D721Med (cell line): ENCODE data around the gene ABTB1.

Source experiments
- DNase-seq: peaks from one replicate; pipeline ENCODE4 v3.0.0; 2011; ENCODE audit warnings: low spot score; ENCODE audit not compliant: insufficient read length
- FAIRE-seq: peaks from 2 replicates; lab custom pipeline; 2011; peaks lifted over from hg19 to GRCh38; lab: Jason Lieb, UNC
- CTCF ChIP-seq: IDR thresholded peaks from 2 replicates; pipeline ENCODE4 v1.5.1; 2012; ENCODE audit warnings: mild to moderate bottlenecking, control low read depth; ENCODE audit not compliant: insufficient read depth; ENCODE audit errors: missing control alignments

ABTB1 gene

GRCh38 chr3:127712461-127712860, 39.7 kb downstream of the ABTB1 start:
- DNase-seq (no peak), FAIRE-seq (no peak)
- TF ChIP-seq CTCF, result no peak

GRCh38 chr3:127712881-127713771, 40.4 kb downstream of the ABTB1 start:
- DNase-seq, result no peak
- no peak for FAIRE-seq

GRCh38 chr3:127714125-127714571, 41.4 kb downstream of the ABTB1 start:
- DNase-seq (no peak), FAIRE-seq (no peak)

More at GRCh38 chr3:127712881-127713771, 40.4 kb downstream of the ABTB1 start:
- TF ChIP-seq CTCF, result no peak

GRCh38 chr3:127714866-127715265, 42.1 kb downstream of the ABTB1 start:
- TF ChIP-seq CTCF, result no peak
- FAIRE-seq, result no peak
- DNase-seq, result no peak

More at GRCh38 chr3:127714125-127714571, 41.4 kb downstream of the ABTB1 start:
- no peak for TF ChIP-seq CTCF

- no peak for FAIRE-seq
- DNase-seq, result no peak
- TF ChIP-seq CTCF, result no peak
These were observed 42.8 kb downstream of the ABTB1 start for GRCh38 chr3:127715532-127715931.

- no peak for DNase-seq
- no peak for TF ChIP-seq CTCF
- FAIRE-seq, result no peak
These were observed 43.6 kb downstream of the ABTB1 start for GRCh38 chr3:127716384-127716783.
